HG03432 (cell line): ENCODE data around the gene EEF1G.
"Not testable (repeated sequence)": the region's sequence is repeated elsewhere in the genome, so short reads cannot be mapped to it uniquely, and the experiment has no call there.

Experiments
- ATAC-seq: cut with Tn5 transposase; IDR thresholded peaks from one replicate; pipeline ENCODE4 v1.9.1; 2021; ENCODE audit warnings: mild to moderate bottlenecking, moderate library complexity; ENCODE audit not compliant: unreplicated experiment

The EEF1G gene, protein sequence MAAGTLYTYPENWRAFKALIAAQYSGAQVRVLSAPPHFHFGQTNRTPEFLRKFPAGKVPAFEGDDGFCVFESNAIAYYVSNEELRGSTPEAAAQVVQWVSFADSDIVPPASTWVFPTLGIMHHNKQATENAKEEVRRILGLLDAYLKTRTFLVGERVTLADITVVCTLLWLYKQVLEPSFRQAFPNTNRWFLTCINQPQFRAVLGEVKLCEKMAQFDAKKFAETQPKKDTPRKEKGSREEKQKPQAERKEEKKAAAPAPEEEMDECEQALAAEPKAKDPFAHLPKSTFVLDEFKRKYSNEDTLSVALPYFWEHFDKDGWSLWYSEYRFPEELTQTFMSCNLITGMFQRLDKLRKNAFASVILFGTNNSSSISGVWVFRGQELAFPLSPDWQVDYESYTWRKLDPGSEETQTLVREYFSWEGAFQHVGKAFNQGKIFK

DNA sequence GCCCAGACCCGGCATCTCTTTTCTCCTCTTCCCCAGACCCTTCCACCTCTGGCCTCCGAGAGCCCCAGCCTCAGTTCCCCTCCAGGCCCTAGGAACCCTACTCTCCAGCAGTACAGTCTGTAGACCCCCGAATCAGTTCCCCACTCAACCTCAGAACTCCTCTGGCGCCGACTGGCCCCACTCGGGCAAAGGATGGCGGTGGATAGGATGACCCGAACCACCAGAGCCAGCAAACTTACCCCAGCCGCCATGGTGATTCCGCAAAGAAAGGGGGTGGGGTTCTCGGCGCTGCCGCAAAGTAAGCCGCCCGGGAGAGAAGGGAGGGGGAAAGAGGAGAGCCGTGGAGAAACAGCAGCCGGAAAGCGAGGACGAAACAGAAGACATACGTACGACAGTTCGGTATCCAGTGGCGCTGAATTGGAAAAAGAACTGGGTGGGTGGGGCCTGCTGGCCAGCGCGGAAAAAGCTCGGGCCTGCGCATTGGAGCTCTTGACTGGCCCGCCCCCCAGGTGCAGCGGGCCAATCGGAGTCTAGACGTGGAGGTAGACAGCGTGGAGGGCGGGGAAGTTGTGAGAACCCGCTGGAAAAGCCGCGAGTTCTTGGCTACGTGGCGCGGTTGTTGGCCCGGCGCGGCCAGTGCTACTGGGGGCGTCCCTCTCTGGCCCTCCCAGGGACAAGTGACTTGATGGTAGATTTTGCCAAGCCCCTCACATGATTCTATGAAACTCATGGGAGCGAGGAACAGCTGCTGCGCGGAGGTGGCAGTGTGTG lies at the start of gene EEF1G:
EEF1G (minus strand) TSS at position 300 of the 771 bp plus-strand sequence; CDS start at position 251, 49 bp downstream.
- ATAC-seq, result peak; percentile 85

DNA sequence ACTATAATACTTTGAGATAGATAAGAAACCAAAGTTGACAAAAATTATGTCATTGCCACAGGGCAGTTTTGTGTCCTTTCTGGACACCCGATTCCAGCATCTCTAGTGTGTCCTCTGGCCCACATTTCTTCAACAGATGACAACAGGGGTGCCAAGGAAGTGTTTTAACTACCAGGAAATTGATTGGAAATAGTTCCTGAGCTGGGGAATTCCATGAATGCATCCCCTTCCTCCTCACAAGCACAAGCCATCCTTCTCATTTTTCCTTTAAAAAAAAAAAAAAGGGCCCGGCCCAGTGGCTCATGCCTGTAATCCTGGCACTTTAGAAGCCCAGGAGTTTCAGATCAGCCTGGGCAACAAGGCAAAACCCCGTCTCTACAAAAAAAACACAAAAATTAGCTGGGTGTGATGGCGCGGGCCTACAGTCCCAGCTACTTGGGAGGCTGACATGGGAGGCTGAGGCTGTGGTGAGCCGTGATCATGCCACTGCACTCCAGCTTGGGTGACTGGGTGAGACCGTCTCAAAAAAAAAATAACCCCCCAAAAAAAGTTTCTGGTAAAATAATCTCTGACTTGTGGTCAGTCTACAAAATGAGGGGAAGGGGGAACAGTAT lies 48.9 kb upstream of the EEF1G start:
- no peak for ATAC-seq

DNA sequence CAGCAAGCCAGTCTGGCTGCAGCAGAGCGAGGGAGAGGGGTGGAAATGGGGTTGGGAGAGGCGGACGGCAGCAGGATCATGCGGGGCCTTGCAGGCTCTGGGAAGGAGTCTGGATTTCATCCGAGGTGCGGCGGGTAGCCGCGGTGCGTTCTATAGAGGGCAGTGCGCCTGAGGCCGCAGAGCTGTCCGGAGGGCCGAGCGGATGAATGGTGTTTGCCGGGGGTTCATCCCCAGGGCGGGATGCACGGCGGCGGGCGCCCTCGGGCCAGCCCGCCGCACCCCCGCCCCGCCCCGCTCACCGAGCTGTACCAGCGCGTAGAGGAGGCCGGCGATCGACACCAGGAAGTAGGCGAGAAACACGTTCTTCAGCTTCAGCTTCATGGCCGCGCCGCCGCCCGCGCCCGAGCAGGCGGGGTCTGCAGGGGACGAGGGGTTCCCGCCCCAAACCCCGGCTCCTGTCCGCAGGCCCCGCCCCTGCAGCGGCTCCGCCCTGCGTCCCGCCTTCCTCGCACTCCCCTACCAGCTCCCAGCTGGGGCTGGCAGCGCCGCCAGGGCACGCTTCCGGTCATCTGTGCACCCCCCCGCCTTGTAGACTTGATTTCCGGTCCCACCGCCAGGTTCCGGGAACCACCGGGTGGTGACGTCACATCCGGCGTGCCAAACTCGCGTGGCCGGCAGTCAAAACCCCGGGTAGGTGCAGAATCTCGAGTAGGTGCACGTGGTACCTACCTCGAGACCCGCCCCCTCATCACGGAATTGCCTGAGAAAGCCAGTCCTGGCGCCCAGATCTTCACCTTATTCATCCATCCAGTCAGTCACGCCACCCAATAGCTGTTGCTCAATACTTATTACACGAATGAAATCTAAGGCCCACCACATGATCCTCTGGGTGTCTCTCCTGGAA lies 48.1 kb upstream of the EEF1G start, which contains the start of gene B3GAT3:
B3GAT3 (minus strand) TSS at position 420 of the 904 bp plus-strand sequence; CDS start at position 381, 39 bp downstream.
- ATAC-seq, result peak; percentile 96

DNA sequence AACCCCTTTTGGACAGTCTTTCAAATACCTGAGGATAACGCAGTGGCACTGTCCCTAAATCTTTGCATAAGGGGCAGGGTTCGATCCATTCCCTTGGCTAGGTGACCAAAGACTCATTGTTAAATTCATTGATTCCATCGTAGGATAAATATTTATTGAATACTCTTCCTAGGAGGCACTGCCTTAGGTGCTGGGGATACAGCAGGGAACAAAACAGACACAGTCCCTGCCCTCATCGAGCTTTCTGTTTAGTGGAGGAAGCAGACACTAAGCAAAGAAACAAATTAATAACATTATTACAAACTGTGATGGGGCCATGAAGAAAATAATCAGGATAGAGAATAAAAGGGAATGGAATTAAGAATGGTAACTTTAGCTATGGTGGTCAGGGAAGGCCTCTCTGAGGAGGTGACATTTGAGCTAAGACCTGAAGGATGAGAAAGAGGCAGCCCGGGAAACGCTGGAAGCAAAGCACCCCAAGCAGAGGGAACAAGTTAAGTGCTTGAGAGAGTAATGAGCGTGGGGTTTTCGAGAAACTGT lies 47.4 kb upstream of the EEF1G start:
- ATAC-seq, result no peak

DNA sequence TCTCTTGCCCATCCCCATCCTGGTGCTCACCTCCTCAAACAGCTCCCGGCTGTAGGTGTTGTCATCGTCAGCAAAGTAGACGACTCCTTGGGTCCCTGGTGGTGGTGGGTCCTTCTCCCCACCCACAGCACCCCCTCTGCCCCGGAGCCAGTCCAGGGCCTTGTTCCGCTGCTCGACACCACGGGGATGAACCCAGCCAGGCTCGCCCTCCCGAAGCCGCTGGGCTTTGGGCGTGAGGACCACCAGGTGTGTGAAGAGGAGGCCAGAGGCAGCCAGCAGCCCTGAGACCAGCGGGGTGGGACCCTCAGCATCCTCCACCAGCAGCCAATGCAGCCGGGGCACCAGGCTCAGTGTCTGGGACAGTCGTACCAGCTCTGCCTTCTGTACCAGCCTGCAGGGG lies 43.3 kb upstream of the EEF1G start:
- not testable (repeated sequence) for ATAC-seq

DNA sequence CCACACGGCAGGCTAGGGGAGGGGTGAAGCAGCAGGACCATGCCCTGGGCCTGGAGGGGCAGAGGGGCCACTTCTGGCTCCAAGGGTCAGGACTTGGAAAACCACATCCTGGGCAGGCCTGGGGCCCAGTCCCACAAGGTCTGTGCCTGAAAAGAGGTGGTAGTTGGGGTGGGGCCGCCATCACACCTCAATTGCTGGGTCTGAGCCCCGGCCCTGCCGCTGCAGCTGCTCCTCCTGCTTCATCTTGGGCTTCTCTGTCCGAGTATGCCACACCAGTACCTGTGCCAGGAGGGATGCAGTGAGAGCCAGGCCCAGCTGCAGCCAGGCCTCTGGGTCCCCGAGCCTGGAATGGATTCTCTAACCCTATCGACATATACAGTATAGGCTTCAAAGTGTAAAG lies 41.8 kb upstream of the EEF1G start:
- ATAC-seq, result no peak

DNA sequence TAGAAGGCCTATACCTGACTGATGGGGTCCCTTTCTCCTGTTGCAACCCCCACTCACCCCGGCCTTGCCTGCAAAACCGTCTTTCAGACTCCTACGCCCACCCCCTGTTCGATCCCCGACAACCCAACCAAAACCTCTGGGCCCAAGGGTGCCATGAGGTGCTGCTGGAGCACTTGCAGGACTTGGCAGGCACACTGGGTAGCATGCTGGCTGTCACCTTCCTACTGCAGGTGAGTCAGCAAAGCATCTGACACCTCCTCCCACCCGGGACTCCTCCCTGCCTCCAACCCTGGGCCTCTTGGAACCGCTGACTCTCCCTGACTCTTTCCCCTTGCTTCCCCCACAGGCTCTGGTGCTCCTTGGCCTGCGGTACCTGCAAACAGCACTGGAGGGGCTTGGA lies 40.6 kb upstream of the EEF1G start:
- no peak for ATAC-seq

DNA sequence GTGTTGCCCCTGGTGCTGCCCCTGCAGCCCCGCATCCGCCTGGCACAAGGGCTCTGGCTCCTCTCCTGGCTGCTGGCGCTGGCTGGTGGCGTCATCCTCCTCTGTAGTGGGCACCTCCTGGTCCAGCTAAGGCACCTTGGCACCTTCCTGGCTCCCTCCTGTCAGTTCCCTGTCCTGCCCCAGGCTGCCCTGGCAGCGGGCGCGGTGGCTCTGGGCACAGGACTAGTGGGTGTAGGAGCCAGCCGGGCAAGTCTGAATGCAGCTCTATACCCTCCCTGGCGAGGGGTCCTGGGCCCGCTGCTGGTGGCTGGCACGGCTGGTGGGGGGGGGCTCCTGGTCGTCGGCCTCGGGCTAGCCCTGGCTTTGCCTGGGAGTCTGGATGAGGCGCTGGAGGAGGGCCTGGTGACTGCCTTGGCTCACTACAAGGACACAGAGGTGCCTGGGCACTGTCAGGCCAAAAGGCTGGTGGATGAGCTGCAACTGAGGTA lies 39.6 kb upstream of the EEF1G start:
- no peak for ATAC-seq

DNA sequence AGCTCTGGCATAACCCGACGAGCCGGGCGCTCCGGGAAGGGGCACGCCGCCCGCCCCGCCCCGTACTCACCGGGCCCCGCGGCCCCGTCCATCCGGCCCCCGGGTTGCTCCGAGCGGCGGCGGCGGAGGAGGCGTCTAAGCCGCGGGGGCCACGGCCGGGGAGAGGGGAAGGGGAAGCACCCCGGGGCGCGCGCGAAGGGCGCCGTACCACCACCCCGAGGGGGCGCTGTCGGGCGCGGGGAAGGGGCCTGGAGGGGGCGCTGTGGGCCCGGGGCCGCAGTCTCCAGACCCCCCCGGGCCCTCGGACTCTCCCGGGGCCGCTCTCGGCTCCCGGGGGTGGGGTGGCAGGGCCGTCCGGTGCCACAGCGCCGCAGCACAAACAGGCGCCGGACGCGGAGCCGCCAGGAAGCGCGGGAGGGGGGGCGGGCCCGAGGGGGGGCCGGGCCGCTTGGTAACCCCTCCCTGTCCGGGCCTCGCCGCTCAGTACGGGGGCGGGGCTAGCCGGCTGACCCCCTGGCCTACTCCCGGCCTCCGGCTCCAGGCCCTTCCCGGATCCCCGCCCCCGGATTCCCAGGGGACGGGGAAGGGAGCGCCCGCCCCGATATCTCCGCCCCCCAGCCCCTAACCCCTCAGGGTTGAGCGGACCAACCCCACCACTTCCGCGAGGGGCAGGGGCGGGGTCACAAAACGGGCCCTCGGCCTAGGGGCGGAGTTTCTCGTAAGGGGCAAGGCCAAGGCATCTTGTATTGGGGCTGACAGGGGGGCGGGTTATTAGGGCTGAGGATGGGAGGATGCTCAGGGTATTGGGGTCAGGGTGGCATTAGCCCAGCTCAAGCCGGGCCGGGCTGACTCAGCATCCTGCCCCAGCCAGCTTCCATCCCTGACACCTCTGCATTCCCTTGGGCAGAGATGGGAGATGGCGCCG lies 38.9 kb upstream of the EEF1G start, which contains the start of the genes EML3 and ROM1:
EML3 (minus strand) TSS at position 410 of the 925 bp plus-strand sequence; CDS start at position 92, 318 bp downstream.
ROM1 (plus strand) TSS at position 892 of the 925 bp plus-strand sequence; CDS start at position 917, 25 bp downstream.
- peak; percentile 71 for ATAC-seq

DNA sequence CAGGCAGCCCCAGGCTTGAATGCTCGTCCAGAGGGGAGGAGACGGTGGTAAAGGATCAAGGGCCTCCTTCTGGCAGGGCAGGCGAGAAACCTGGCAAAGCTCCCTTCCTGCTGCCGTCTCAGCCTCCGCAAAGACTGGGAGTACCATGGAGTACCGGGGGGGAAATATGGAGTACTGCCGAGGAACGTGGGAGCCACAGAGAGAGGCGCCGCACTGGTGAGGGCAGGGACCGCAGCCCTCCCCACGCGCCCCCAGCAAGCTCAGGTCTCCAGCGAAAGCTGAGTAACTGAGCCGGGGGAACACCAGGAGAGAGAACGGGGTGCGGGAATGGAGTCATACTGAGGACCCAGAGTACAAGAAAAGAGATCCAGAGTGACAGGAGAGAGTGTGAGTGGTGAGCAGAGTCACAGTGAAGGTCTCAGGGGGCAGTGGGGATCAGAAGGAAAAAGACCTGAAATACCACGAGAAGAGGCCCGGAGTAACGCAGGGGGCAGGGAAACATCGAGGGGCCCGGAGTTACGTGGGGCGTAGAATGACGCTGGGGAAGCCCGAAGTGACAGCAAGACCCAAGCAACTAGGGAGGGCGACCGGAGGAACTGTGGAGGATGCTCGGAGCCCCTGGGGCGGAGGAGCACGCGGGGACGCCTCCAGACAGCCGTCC lies 38.1 kb upstream of the EEF1G start:
- ATAC-seq, result peak; percentile 19

DNA sequence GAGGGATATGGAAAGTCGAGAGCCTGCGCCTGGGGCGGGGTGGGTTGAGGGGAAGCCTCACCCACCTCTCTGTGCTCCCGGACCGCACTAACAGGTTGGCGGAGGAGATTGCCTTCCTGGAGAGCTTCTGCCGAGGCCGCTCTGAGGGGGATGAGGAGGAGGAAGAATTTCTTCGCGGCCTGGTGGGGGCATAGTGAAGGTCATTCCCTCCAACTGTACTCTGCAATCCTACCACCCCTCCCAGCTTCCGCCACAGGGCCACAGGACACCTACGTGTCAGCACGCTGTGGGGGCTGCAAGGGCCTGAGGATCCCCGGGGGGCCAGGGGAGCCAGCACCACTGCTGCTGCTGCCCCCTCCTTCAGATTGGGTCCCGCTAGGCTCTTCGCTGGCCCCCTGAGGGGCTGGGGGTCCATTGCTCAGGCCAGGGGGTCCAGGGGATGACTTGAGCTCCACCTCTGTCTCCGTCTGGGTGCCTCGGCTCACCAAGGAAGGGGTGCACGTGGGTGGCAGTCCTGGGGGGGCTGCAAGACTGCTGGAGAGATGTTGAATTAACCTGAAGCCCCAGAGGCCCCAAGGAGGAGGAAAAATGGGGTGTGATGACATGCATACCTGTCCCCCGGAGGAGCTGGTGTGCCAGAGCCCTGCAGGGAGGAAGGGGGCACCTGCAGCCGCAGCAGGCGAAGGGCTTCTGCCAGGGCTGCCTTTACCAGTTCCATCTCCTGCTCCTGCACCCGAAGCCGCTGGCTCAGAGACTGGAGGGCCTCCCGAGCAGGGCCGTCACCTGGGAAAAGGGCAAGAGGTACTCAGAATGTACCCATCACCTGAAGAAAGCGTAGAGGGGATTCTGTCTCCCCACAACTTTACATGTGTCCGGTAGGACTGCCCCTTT lies 37.4 kb upstream of the EEF1G start:
- no peak for ATAC-seq

DNA sequence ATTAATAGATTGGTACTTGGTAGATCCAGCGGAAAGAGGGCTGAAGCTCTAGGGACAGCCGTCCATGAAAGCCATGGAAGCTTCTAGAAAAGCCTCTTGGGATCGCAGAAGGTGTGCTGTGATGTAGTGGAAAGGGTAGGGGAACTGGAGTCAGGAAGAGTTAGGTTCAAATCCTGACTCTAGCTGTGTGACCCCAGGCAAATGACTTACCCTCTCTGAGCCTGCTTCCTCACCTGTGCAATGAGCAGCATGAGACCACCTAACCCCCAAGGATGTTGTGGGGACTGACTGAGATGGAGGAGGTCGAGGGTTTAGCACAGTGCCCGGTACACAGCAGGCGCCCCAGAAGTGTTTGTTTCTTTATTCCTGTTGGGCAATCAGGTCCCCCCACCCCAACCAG lies 36.7 kb upstream of the EEF1G start:
- no peak for ATAC-seq

DNA sequence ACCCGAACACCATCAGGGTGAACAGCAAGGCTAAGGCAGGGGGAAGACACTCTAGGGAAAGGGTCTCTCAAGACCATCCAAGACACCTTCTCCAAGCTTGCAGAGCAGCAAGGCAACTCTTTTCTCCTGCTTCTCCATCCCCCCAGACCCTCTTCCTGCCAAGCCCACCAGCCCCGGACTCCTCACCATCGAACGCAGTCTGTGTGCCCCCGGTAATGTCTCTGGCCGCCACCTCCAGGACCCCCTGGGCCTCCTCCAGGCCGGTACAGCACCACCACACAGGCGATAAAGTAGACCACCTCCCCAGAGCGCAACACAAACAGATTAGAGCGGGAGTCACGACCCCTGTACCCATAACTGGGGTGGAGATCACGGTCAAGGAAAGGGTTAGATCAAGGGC lies 35.1 kb upstream of the EEF1G start:
- no peak for ATAC-seq

DNA sequence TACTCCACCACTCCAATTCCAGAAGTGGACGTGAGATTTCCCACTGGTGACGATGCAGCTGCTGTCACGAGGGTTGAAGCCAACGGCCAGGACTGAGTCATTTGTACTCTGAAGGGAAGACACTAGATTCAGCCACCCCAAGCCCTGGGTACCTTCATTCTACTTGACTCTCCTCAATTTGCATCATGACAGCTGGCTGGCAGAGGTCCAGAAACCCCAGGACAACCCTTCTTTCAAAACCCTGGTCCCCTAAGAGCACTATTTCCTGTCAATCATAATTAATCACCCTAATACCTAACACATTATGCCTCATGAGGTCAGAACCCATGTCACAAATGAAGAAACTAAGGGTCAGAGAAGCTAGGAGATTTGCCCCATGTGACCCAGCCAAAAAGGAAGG lies 34.0 kb upstream of the EEF1G start:
- ATAC-seq, result no peak

DNA sequence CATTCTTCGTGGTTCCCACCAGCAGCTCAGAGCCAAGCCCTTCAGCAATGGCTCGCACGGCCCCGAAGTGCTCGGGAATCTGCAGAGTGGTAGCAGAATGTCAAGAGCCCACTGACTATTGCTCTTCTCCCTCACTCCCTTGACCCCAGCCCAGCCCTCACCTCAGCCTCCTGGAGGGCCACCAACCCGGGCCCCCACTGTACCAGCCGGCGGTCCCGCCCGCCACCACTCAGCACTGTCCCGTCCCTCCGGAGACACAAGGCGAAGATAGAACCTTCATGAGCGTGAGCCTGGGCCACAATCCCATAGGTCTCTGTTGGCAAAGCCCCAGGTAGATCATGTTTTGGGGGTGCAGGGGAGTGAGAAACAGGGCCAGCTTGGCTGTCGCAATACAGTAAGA lies 32.2 kb upstream of the EEF1G start:
- ATAC-seq, result no peak

DNA sequence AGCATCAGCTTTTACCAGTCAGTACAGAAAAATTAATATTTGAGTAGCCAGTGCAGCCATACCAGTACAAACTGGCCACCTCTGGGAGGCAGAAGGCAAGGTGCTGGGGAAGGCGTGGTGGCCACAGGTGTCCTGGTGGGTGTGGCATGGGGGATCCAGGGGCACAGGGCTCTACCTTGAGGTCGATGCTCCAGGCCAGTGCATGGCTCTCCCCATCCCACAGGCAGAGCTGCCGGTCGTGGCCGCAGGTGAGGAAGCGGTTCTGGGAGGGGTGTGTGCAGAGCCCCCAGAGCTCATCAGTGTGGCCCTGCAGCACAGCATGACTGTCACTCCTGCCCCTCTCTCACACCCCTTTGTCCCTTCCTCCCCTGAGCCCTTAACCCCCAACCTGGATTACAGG lies 31.8 kb upstream of the EEF1G start:
- ATAC-seq, result no peak

DNA sequence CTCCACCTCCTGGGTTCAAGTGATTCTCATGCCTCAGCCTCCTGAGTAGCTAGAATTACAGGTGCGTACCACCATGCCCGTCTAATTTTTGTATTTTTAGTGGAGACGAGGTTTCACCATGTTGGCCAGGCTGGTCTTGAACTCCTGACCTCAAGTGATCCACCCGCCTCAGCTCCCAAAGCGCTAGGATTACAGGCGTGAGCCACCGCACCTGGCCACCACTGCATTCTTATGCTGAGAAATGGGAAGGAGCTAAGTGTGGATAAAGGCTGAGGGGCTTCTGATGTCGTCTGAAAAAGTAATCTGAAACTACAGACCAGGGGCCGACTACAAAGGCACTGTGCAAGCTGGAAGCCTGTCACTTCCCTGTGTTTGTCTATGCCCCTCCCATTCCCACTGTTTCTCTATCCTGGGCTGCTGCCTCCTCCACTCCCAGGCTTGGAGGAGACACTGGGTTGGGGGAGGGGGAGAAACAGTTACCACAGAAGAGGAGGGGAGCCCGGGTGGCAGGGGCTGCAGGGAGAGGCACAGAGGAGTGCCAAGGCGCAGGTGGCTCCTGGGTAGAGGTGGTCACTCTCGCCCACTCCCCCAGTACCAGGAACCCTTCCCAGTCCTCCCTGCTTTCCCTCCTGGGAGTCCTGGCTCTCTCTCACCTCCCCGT lies 30.9 kb upstream of the EEF1G start:
- ATAC-seq, result no peak
